HepG2 (cell line): Measurements from ENCODE around the gene TUT7. TPM values are rescaled to one million over a fixed set of nuclear protein-coding genes. Genes with fewer than 3 reads are reported as not detected.

Experiments
- ARID5B ChIP-seq: IDR thresholded peaks from 2 replicates; pipeline ENCODE4 v1.4.0; 2020; ENCODE audit warnings: mild to moderate bottlenecking, missing genetic modification reagents
- ESRRA ChIP-seq: sonication (generic); formaldehyde crosslinking; IDR thresholded peaks from 2 replicates; pipeline ENCODE4 v1.5.1; 2020; ENCODE audit warnings: mild to moderate bottlenecking, low read depth, missing genetic modification reagents
- KMT2B ChIP-seq: IDR thresholded peaks from 2 replicates; pipeline ENCODE4 v1.6.1; 2016; ENCODE audit warnings: missing genetic modification reagents, missing compliant biosample characterization
- MIER3 ChIP-seq: IDR thresholded peaks from 2 replicates; pipeline ENCODE4 v1.6.1; 2016; ENCODE audit warnings: missing compliant biosample characterization, borderline replicate concordance
- SMC3 ChIP-seq: IDR thresholded peaks from 2 replicates; pipeline ENCODE4 v1.6.1; 2011; ENCODE audit warnings: low read length, improper control_type of control experiment
- SOX6 ChIP-seq, 2 experiments: fragments of 450-650 bp in 1 of 2; sonication (generic) in 1 of 2; formaldehyde crosslinking in 1 of 2; IDR thresholded peaks; 2 replicates each; pipeline versions ENCODE4 v1.4.0 to v1.6.1; 2017 to 2020; ENCODE audit warnings: antibody characterized with exemption in 1 of 2, mild to moderate bottlenecking in 1 of 2, missing genetic modification reagents in 1 of 2
- THAP11 ChIP-seq: IDR thresholded peaks from 2 replicates; pipeline ENCODE4 v1.6.1; 2016; ENCODE audit warnings: missing biosample characterization, missing genetic modification reagents
- ZBTB1 ChIP-seq: sonication (generic); formaldehyde crosslinking; IDR thresholded peaks from 2 replicates; pipeline ENCODE4 v1.4.0; 2020; ENCODE audit warnings: missing genetic modification reagents, borderline replicate concordance
- ZKSCAN8 ChIP-seq: IDR thresholded peaks from 2 replicates; pipeline ENCODE4 v1.6.1; 2016; ENCODE audit warnings: borderline replicate concordance, missing genetic modification reagents, missing compliant biosample characterization
- ZNF138 ChIP-seq: sonication (generic); formaldehyde crosslinking; IDR thresholded peaks from 2 replicates; pipeline ENCODE4 v1.5.0; 2020; ENCODE audit warnings: mild to moderate bottlenecking, low read depth, missing genetic modification reagents
- ZNF33A ChIP-seq: sonication (generic); formaldehyde crosslinking; IDR thresholded peaks from 2 replicates; pipeline ENCODE4 v1.5.1; 2020; ENCODE audit warnings: missing genetic modification reagents, mild to moderate bottlenecking, moderate library complexity, borderline replicate concordance
- ZNF441 ChIP-seq: sonication (generic); formaldehyde crosslinking; IDR thresholded peaks from 2 replicates; pipeline ENCODE4 v1.7.0; 2021; ENCODE audit warnings: missing genetic modification reagents, borderline replicate concordance
- ZNF570 ChIP-seq: sonication (generic); formaldehyde crosslinking; IDR thresholded peaks from 2 replicates; pipeline ENCODE4 v1.4.0; 2020; ENCODE audit warnings: mild to moderate bottlenecking, missing genetic modification reagents, borderline replicate concordance
- ZNF724P ChIP-seq: sonication (generic); formaldehyde crosslinking; IDR thresholded peaks from 2 replicates; pipeline ENCODE4 v1.8.0; 2022; ENCODE audit warnings: missing genetic modification reagents, borderline replicate concordance
- polyA plus RNA-seq, 8 experiments: library from polyadenylated mRNA; depleted of rRNA in 3 of 8; stranded (reverse) in 7 of 8; unstranded in 1 of 8; fragments of >200 nt; fragmentation: Illumina TruSeq in 4 of 8; extraction: Trizol in 4 of 8; gene quantifications; 2 replicates each; pipeline versions ENCODE4 v1.2.1 to v1.2.3, GENCODE V29; 2011 to 2016; ENCODE audit warnings: low read depth in 4 of 8, missing spikeins in 1 of 8, mixed read lengths in 1 of 8; ENCODE audit not compliant: insufficient read depth in 1 of 8
- total RNA-seq, 5 experiments: library from RNA; depleted of rRNA; stranded (reverse); fragments of >200 nt; fragmentation: Illumina TruSeq; extraction: Trizol; gene quantifications; 2 replicates each; pipeline ENCODE4 v1.2.3, GENCODE V29; 2016; ENCODE audit warnings: low read depth in 1 of 5
- TF ChIP-seq, protein P1 (sequence below): sonication (generic); formaldehyde crosslinking; IDR thresholded peaks from 2 replicates; pipeline ENCODE4 v1.4.0; 2020; ENCODE audit warnings: missing genetic modification reagents, mild to moderate bottlenecking, borderline replicate concordance
- TF ChIP-seq, protein P2 (sequence below): sonication (generic); formaldehyde crosslinking; IDR thresholded peaks from 2 replicates; pipeline ENCODE4 v1.8.0; 2022; ENCODE audit warnings: mild to moderate bottlenecking, missing genetic modification reagents; ENCODE audit not compliant: insufficient replicate concordance
- TF ChIP-seq, protein P3 (sequence below): sonication (generic); formaldehyde crosslinking; IDR thresholded peaks from 2 replicates; pipeline ENCODE4 v1.5.0; 2020; ENCODE audit warnings: mild to moderate bottlenecking, low read depth, missing genetic modification reagents, borderline replicate concordance

The TUT7 gene
- total and polyA plus RNA-seq, 2 of the 13 experiments (the other 11 are each of a cell fraction or from before 2014, with no cell fraction given), result 12.0 to 19.4 TPM

DNA sequence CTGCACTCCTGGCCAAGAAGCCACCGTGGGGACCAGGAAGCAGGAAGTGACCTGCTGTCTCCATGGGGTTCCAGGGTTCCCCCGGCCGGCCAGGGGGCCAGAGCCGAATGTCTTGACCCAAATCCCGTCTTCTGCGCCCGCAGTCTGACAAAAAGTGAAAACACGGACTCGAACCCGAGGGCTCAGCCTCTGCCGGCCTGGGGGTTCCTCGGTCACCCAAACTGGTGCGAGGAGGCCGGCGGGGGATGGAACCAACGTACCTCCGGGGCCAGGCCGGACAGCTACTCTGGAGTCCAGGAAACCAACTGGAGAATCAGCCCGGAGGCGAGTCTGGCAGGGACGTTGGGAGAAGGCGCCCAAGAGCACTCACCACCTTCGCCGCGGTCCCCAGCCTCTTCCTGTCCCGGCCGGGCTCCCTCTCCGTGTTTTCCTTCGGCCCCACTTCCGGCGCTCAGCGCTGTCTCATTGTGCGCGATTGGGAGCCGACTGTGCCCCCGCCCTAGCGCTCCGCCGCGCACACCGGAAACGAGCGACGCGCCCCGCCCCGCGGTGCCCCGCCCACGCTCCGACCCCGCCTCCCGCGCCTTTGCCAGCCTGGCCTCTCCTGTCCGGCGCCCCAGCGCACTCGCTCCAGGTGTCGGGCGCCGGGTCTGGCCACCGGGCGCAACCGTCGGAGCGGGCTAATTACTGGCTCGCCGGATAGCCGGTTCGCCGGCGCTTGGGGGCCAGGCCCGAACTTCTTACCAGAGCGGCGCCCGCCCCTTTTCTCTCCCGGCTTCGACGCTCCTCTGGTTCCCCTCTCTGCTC is at the start of gene TUT7 (continued):
- TF ChIP-seq, protein P1, sequence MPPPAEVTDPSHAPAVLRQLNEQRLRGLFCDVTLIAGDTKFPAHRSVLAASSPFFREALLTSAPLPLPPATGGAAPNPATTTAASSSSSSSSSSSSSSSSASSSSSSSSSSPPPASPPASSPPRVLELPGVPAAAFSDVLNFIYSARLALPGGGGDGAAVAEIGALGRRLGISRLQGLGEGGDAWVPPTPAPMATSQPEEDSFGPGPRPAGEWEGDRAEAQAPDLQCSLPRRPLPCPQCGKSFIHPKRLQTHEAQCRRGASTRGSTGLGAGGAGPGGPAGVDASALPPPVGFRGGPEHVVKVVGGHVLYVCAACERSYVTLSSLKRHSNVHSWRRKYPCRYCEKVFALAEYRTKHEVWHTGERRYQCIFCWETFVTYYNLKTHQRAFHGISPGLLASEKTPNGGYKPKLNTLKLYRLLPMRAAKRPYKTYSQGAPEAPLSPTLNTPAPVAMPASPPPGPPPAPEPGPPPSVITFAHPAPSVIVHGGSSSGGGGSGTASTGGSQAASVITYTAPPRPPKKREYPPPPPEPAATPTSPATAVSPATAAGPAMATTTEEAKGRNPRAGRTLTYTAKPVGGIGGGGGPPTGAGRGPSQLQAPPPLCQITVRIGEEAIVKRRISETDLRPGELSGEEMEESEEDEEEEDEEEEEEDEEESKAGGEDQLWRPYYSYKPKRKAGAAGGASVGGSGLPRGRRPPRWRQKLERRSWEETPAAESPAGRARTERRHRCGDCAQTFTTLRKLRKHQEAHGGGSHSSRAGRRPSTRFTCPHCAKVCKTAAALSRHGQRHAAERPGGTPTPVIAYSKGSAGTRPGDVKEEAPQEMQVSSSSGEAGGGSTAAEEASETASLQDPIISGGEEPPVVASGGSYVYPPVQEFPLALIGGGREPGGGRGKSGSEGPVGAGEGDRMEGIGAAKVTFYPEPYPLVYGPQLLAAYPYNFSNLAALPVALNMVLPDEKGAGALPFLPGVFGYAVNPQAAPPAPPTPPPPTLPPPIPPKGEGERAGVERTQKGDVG (CRISPR knock-in tag), result 0 out of 2 replicates have a peak, but pooled peaks have one; percentile 34
- TF ChIP-seq SMC3, result no peak
- no peak for TF ChIP-seq ZNF570
- peak; percentile 85 for TF ChIP-seq KMT2B (CRISPR knock-in tag)
- no peak for TF ChIP-seq ZBTB1 (CRISPR knock-in tag)
- peak; percentile 86; the same call in 1 of the 2 replicates for TF ChIP-seq ZNF138 (CRISPR knock-in tag)
- TF ChIP-seq ESRRA, result no peak; the same call in 1 of the 2 replicates
- TF ChIP-seq ZNF441 (CRISPR knock-in tag), result peak; percentile 72; the same call in 1 of the 2 replicates
- TF ChIP-seq, protein P2, sequence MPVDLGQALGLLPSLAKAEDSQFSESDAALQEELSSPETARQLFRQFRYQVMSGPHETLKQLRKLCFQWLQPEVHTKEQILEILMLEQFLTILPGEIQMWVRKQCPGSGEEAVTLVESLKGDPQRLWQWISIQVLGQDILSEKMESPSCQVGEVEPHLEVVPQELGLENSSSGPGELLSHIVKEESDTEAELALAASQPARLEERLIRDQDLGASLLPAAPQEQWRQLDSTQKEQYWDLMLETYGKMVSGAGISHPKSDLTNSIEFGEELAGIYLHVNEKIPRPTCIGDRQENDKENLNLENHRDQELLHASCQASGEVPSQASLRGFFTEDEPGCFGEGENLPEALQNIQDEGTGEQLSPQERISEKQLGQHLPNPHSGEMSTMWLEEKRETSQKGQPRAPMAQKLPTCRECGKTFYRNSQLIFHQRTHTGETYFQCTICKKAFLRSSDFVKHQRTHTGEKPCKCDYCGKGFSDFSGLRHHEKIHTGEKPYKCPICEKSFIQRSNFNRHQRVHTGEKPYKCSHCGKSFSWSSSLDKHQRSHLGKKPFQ (CRISPR knock-in tag), result peak; percentile 90
- no peak for TF ChIP-seq ZKSCAN8 (CRISPR knock-in tag)
- peak; percentile 68 for TF ChIP-seq ARID5B
- TF ChIP-seq, protein P3, sequence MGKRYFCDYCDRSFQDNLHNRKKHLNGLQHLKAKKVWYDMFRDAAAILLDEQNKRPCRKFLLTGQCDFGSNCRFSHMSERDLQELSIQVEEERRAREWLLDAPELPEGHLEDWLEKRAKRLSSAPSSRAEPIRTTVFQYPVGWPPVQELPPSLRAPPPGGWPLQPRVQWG (CRISPR knock-in tag), result no peak
- TF ChIP-seq SOX6 (IDR thresholded peaks at IDR 0.05), result no peak
- peak; percentile 79; the same call in 1 of the 2 replicates for TF ChIP-seq SOX6 (CRISPR knock-in tag; IDR thresholded peaks at IDR 0.05)
- TF ChIP-seq MIER3 (CRISPR knock-in tag), result peak; percentile 64; the same call in 1 of the 2 replicates
- no peak for TF ChIP-seq ZNF33A (CRISPR knock-in tag)
- peak; percentile 87 for TF ChIP-seq THAP11
- peak; percentile 91; the same call in 1 of the 2 replicates for TF ChIP-seq ZNF724P
